Measurements from ENCODE around the gene TMEM141. TPM values are rescaled to one million over a fixed set of nuclear protein-coding genes. Genes with fewer than 3 reads are reported as not detected.

TMEM141 gene
- total RNA-seq, result 10 to 100 TPM; 39.9 to 43.2 TPM

DNA sequence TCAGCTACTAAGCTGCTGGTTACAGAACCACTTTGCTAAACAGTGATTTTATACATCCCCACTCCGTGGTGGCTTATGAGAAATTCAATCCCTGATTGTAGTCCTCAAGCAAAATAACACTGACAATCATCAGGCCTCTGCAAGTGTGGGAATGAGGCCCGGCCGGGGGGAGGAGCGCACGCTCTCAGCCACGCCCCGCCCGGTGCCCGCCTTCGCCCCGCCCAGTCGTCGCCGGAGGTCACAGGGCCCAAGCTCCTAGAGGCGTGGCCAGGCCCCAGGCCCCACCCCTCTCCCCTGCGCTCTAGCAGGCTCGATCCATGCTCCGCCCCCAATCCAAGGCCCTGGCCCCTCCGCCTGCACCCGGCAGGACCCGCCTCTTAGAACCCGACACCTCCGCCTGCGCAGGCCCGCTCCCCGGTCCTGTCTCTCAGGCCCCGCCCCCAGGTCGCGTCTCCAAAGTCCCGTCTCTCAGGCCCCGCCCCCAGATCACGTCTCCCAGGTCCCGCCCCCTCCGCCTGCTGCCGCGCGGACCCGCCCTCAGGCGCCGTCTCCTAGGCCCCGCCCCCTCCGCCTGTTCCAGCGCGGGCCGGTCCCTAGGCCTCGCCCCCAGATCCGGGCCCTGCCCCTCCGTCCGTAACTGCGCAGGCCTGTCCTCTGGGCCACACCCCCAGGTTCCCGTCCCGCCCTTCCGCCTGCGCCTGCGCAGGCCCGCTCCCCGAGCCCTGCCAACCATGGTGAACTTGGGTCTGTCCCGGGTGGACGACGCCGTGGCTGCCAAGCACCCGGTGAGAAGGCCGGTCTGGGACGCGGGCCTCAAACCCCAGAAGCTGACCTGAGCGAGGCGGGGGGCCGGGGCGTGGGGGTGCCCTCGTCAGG is at the start of gene TMEM141:
Gene TMEM141 (plus strand): TSS at position 705 of the 876 bp plus-strand sequence. CDS start 27 bp downstream, at position 732.
- H3K9me3 Mint-ChIP-seq (ENCODE audit: insufficient read depth), result no peaks in the 10 kb centered on the region
- ChIA-PET POLR2A (interaction anchor here (0.6 to 1.1 kb wide), 2 partner anchors 12 to 205 kb away, joined by 3 to 5 read pairs; partner anchors contain the start of gene CLIC3), CTCF (interaction anchor here (0.6 to 3.2 kb wide), 13 partner anchors 13 to 437 kb away, joined by 3 to 29 read pairs (median 4); partner anchors contain the start of genes AJM1, FUT7 and RABL6)
- peaks cover 7% of the 10 kb centered on the region for H3K36me3 Mint-ChIP-seq (ENCODE audit: low read depth)
- peak; percentile 100 for DNase-seq
- peak; percentile 93 for ATAC-seq
- H3K27me3 Mint-ChIP-seq (ENCODE audit: low read depth), result peaks cover 2% of the 10 kb centered on the region
- peaks cover 45% of the 10 kb centered on the region for H3K4me1 Mint-ChIP-seq (ENCODE audit: low read depth)
- H3K27ac Mint-ChIP-seq, result peak within 1 kb of the TSS; percentile 93
- peak within 1 kb of the TSS; percentile 82 for H3K4me3 Mint-ChIP-seq

DNA sequence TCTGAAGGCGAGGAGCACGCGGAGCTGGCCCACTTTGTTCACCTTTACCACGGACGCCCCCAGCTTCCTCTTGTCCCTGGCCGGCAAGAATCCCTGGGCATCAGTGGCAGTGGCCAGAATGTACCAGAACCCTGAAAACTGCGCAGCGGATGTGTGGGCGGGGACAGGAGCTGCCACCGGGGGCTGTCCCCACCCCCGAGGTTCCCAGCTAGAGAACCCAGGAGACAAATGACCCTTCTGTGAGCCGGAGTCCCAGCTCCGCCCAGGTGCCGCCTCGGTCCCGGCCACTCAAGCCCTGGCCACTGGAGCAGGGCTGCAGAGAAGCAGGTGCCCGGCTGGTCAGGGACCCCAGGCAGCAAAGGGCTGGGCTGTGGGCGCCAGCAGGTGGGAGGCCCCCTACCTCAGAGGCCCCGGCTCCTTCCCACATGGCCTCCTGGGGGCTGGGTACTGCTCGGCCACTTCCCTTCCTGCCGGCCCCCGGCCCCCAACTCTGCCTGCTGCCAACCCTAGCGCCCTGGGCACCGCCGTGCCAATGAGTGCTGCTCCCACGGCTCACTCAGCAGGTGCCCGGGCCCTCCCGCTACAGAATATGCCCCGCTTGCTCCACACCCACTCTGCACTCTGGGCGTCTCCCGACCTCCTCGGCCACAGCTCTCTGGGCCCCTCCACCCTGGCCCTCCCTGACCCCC is 49.1 kb upstream of the TMEM141 start:
- Mint-ChIP-seq H3K9me3 (ENCODE audit: insufficient read depth) (no peaks in the 10 kb centered on the region), H3K36me3 (ENCODE audit: low read depth) (no peaks in the 10 kb centered on the region), H3K4me3 (peak overlapping the region; percentile 50), H3K27ac (peak overlapping the region; percentile 57), H3K4me1 (ENCODE audit: low read depth) (peaks cover 7% of the 10 kb centered on the region), H3K27me3 (ENCODE audit: low read depth) (no peaks in the 10 kb centered on the region)
- CTCF ChIA-PET, result interaction anchor here (1.0 kb wide), 1 partner anchor 13 kb away, joined by 5 read pairs; no protein-coding TSS in a partner anchor
- ATAC-seq (peak; percentile 66), DNase-seq (peak; percentile 63)
- POLR2A ChIA-PET, result interaction anchor here (0.6 to 2.3 kb wide), 2 partner anchors 13 to 15 kb away, joined by 3 to 13 read pairs; no protein-coding TSS in a partner anchor

DNA sequence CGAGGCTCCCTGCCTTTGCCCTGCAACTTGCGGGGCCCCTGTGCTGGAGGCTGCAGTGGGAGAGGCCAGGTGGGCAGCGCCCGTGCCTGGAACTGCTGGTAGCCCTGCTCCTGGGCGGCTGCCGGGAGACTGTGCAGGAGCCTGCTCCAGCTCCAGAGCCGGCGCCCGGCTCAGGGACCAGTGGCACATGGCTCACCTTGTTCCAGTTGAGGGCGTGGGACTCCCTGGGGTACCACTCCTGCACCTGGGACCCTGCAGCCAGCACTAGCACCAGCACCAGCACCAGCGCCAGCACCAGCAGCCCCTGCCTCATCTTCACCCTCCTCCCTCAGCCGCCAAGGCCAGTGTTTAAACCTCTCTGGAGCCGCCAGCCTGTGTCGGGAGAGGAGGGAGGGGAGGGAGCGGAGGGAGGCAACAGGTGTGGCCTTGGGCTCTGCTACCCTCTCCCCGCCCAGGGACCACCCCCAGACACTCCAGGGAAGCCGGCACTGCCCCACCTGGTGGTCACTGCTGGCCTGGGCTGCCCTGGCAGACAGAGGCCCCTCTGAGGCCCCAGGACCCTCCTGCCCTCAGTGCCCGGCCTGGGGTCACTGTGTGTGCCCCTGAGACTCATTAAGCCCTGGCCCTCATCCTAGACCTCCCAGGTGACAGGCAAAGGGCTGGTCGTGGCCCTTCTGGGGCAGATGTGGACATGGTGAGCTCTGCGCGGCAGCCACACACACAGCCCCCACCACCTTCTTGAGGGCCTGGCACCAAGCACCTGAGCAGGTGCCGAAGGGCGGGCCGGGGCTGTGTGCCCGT is 48.4 kb upstream of the TMEM141 start, which contains the start of gene LCN10:
Gene LCN10 (minus strand): TSS at position 350 of the 801 bp plus-strand sequence. CDS start 37 bp downstream, at position 313.
- Mint-ChIP-seq H3K27me3 (ENCODE audit: low read depth) (no peaks in the 10 kb centered on the region), H3K9me3 (ENCODE audit: insufficient read depth) (no peaks in the 10 kb centered on the region), H3K36me3 (ENCODE audit: low read depth) (no peaks in the 10 kb centered on the region), H3K4me3 (peak within 1 kb of the TSS; percentile 50), H3K4me1 (ENCODE audit: low read depth) (peaks cover 7% of the 10 kb centered on the region), H3K27ac (peak within 1 kb of the TSS; percentile 57)
- ChIA-PET POLR2A (interaction anchor here (2.3 kb wide), 1 partner anchor 14 kb away, joined by 13 read pairs; no protein-coding TSS in a partner anchor), CTCF (interaction anchor here (1.1 to 1.3 kb wide), 2 partner anchors 16 to 304 kb away, joined by 3 read pairs; no protein-coding TSS in a partner anchor)
- no peak for DNase-seq
- no peak for ATAC-seq

DNA sequence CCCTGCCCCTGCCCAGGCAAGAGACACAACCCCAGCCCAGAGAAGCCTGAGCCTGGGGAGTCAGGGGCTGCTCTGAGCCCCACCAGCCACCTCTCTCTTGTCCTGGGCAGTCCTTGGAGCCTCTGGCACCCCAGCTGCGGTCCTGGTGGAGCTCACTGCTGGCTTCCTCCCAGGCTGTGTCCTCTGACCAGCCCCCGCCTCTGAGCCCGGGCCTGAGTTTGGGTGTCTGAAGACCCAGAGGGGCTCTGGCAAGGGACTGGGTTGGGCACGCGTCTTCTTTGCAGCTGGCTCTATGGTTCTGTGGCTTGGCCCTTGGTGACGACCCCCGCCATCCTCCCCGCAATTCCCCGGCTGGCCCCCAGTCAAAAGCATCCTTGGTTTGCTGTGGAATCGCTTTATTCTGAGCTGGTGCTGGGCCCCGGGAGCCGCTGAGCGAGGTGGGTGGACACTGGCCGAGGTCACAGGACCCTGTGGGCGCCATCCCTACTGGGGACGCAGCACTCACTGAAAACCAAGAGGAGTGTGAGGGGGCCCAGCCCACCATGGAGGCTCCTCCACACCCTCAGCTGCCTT is 47.4 kb upstream of the TMEM141 start:
- Mint-ChIP-seq H3K36me3 (ENCODE audit: low read depth) (no peaks in the 10 kb centered on the region), H3K9me3 (ENCODE audit: insufficient read depth) (no peaks in the 10 kb centered on the region), H3K27me3 (ENCODE audit: low read depth) (no peaks in the 10 kb centered on the region), H3K27ac (no peak overlapping the region), H3K4me3 (no peak overlapping the region), H3K4me1 (ENCODE audit: low read depth) (peaks cover 7% of the 10 kb centered on the region)
- ChIA-PET POLR2A (no interaction called here), CTCF (interaction anchor here (1.1 to 1.3 kb wide), 2 partner anchors 17 to 303 kb away, joined by 3 read pairs; no protein-coding TSS in a partner anchor)
- DNase-seq (no peak), ATAC-seq (no peak)

DNA sequence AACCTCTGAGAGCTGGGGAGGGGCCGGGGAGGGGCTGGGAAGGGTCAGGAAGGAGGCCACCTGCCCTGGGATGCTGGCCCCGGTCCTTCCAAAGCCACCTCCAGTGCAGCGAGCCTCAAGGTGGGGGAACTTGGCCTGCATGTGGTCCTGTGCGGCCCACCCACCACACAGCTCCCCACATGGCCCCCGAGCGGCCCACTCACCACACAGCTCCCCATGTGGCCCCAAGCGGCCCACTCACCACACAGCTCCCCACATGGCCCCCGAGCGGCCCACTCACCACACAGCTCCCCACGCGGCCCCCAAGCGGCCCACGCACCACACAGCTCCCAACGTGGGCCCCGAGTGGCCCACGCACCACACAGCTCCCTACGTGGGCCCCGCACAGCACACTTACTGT is 46.4 kb upstream of the TMEM141 start:
- POLR2A ChIA-PET, result no interaction called here
- DNase-seq (no peak), ATAC-seq (no peak)
- Mint-ChIP-seq H3K27ac (no peak overlapping the region), H3K9me3 (ENCODE audit: insufficient read depth) (no peaks in the 10 kb centered on the region), H3K4me1 (ENCODE audit: low read depth) (peaks cover 7% of the 10 kb centered on the region), H3K27me3 (ENCODE audit: low read depth) (peaks cover 2% of the 10 kb centered on the region), H3K4me3 (no peak overlapping the region), H3K36me3 (ENCODE audit: low read depth) (no peaks in the 10 kb centered on the region)
- CTCF ChIA-PET, result no interaction called here

DNA sequence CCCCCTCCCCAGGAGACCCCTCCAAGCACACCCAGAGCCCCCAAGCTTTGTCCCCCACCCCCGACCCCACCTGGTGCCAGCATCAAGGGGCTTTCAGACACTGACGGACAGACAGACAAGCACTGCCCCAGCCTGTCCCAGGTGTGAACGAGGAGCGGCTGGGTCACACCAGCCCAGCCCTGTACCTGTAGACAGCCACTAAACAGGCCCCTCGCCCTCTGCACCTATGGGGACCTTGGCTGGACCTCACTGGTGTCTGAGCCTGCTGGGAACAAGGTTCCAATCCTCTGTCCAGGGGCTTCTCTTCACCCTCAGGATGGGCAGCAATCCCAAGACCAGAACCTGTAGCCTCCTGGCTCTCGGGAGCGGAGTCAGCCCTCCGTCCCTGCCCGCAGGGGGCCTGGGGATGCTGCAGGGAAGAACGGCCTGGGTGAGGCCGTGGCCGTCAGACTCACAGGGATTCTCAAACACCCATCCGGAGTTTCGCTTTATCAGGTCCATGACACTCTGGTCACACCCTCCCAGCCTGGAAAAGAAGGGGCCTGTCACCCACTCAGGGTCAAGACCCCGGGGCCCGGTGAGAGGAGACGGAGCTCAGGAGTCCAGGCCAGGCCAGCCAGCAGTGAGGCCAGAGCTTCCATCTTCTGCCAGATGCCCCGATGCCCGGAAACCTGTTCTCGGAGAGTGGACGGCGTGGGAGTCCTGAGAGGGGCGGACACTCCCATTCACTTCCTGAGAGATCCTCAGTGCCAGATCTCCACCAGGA is 45.6 kb upstream of the TMEM141 start:
- DNase-seq (no peak), ATAC-seq (no peak)
- Mint-ChIP-seq H3K4me1 (ENCODE audit: low read depth) (peaks cover 12% of the 10 kb centered on the region), H3K9me3 (ENCODE audit: insufficient read depth) (no peaks in the 10 kb centered on the region), H3K4me3 (no peak overlapping the region), H3K27me3 (ENCODE audit: low read depth) (peaks cover 2% of the 10 kb centered on the region), H3K36me3 (ENCODE audit: low read depth) (no peaks in the 10 kb centered on the region), H3K27ac (no peak overlapping the region)
- ChIA-PET POLR2A (interaction anchor here (0.6 kb wide), 1 partner anchor 63 kb away, joined by 3 read pairs; no protein-coding TSS in a partner anchor), CTCF (no interaction called here)

DNA sequence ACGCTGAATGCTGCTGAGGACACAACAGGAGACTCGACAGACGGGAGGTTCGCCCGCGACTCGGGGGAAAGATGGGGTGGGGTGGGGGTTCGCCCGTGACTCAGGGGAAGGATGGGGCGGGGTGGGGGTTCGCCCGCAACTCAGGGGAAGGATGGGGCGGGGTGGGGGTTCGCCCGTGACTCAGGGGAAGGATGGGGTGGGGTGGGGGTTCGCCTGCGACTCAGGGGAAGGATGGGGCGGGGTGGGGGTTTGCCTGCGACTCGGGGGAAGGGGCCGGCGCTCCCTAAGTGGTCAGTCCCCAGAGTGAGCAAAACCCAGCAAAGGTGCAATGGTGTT is 45.0 kb upstream of the TMEM141 start:
- no peaks in the 10 kb centered on the region for H3K36me3 Mint-ChIP-seq (ENCODE audit: low read depth)
- no peak overlapping the region for H3K27ac Mint-ChIP-seq
- peaks cover 13% of the 10 kb centered on the region for H3K4me1 Mint-ChIP-seq (ENCODE audit: low read depth)
- H3K27me3 Mint-ChIP-seq (ENCODE audit: low read depth), result peaks cover 2% of the 10 kb centered on the region
- no peak overlapping the region for H3K4me3 Mint-ChIP-seq
- ATAC-seq, result no peak
- DNase-seq, result no peak
- POLR2A ChIA-PET, result interaction anchor here (0.6 kb wide), 1 partner anchor 62 kb away, joined by 3 read pairs; no protein-coding TSS in a partner anchor
- CTCF ChIA-PET, result no interaction called here
- no peaks in the 10 kb centered on the region for H3K9me3 Mint-ChIP-seq (ENCODE audit: insufficient read depth)

DNA sequence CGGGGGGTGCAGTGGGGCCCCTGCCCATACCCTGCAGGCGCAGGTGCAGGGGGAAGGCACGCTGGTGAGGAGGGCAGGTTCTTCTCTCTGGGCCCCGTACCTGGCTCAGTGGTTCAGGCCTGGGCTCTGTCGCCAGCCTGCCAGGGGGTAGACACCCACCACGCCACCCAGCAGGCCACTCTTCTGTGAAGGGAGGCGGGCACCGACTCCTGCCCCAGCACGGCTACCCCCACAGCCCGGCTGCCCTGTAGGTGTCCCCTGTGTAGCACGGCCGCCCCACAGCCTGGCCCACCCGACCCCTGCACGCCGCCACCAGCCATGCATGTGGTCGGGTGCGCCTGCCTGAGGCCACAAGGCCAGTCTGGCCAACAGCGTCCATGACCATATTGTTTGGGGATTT is 44.5 kb upstream of the TMEM141 start:
- Mint-ChIP-seq H3K36me3 (ENCODE audit: low read depth) (peaks cover 5% of the 10 kb centered on the region), H3K9me3 (ENCODE audit: insufficient read depth) (no peaks in the 10 kb centered on the region), H3K4me1 (ENCODE audit: low read depth) (peaks cover 10% of the 10 kb centered on the region), H3K27ac (no peak overlapping the region), H3K27me3 (ENCODE audit: low read depth) (peaks cover 4% of the 10 kb centered on the region), H3K4me3 (no peak overlapping the region)
- ChIA-PET CTCF (no interaction called here), POLR2A (interaction anchor here (0.6 kb wide), 1 partner anchor 62 kb away, joined by 3 read pairs; no protein-coding TSS in a partner anchor)
- DNase-seq (no peak), ATAC-seq (no peak)

DNA sequence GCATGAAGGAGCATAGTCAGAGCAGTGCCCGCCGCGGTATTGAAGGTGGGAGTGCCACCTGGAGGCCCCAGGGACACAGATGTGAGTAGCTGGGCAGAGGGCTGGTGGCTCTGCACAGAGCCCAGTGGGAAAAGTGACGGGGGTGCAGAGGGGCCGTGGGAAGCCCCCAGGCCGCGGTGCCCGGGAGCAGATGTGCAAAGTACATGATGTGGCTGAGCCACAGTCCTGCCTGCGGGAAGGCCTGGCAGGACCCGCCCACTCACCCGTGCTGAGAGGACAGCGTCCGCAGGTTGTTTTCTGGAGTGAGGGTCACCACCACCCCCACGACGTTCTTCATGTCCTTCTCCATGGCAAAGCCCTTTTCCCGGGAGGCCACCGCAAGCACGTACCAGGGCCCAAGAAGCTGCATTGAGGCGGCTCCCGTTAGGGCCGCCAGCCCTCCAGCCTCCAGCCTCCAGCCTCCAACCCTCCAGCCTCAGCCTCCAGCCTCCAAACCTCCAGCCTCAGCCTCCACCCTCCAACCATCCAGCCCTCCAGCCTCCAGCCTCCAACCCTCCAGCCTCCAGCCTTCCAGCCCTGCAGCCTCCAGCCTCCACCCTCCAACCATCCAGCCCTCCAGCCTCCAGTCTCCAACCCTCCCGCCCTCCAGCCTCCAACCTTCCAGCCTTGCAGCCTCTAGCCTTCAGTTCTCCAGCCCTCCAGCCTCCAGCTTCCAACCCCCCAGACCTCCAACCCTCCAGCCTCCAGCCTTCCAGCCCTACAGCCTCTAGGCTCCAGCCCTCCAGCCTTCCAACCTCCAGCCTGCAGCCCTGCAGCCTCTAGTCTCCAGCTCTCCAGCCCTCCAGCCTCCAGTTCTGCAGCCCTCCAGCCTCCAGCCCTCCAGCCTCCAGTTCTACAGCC is 43.7 kb upstream of the TMEM141 start:
- no peak for DNase-seq
- H3K4me1 Mint-ChIP-seq (ENCODE audit: low read depth), result peaks cover 6% of the 10 kb centered on the region
- ChIA-PET CTCF (interaction anchor here (0.7 to 0.9 kb wide), 2 partner anchors 13 to 172 kb away, joined by 3 to 4 read pairs; no protein-coding TSS in a partner anchor), POLR2A (no interaction called here)
- H3K4me3 Mint-ChIP-seq, result no peak overlapping the region
- no peak for ATAC-seq
- H3K36me3 Mint-ChIP-seq (ENCODE audit: low read depth), result peaks cover 11% of the 10 kb centered on the region
- H3K27me3 Mint-ChIP-seq (ENCODE audit: low read depth), result peaks cover 11% of the 10 kb centered on the region
- H3K27ac Mint-ChIP-seq, result no peak overlapping the region
- H3K9me3 Mint-ChIP-seq (ENCODE audit: insufficient read depth), result peaks cover 3% of the 10 kb centered on the region

DNA sequence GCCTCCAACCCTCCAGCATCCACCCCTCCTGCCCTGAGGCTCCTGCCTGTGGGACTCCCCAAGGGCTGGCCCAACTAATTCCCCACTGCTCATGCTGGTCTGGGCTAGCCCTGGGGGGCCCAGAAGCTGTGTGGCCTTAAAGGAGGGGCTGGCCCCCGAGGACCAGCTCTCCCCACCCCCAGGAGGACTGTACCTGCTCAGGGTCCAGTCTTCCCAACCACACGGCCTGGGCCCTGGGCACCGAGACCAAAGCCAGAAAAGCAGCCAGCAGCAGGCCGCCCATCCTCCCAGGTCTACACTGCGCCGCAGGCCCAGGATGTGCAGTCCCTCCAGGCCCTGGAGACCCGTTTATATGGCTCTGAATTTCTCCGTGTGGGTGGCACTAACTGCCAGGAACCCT is 42.9 kb upstream of the TMEM141 start, which contains the start of gene LCN6:
Gene LCN6 (minus strand): TSS at position 325 of the 400 bp plus-strand sequence. CDS start 42 bp downstream, at position 283.
- ChIA-PET CTCF (no interaction called here), POLR2A (no interaction called here)

More for the DNA sequence above, 42.9 kb upstream of the TMEM141 start, which contains the start of gene LCN6:
- peaks cover 12% of the 10 kb centered on the region for H3K27me3 Mint-ChIP-seq (ENCODE audit: low read depth)
- peaks cover 12% of the 10 kb centered on the region for H3K36me3 Mint-ChIP-seq (ENCODE audit: low read depth)
- peaks cover 6% of the 10 kb centered on the region for H3K4me1 Mint-ChIP-seq (ENCODE audit: low read depth)
- ATAC-seq, result no peak
- H3K9me3 Mint-ChIP-seq (ENCODE audit: insufficient read depth), result peaks cover 9% of the 10 kb centered on the region
- H3K4me3 Mint-ChIP-seq, result no peak within 1 kb of the TSS
- no peak for DNase-seq
- H3K27ac Mint-ChIP-seq, result peak within 1 kb of the TSS; percentile 30

All from activated CD8-positive, alpha-beta T cell treated with anti-CD3 and anti-CD28 coated beads, Interleukin-2, amount 10 ng/mL, durations not matched to agents 7 days and 5 days (primary cell).